Activated CD4-positive, CD25-positive, alpha-beta regulatory T cell (primary cell): ENCODE results near the gene HERPUD1.
"Not testable (repeated sequence)": the region's sequence is repeated elsewhere in the genome, so short reads cannot be mapped to it uniquely, and the experiment has no call there.

ENCODE experiments used
- DNase-seq, 4 experiments: peaks; one replicate each; lab custom pipeline; 2025; lab: John Stamatoyannopoulos, UW

The HERPUD1 gene

GRCh38 chr16:56934599-56935145, 2.7 kb downstream of the HERPUD1 start:
- DNase-seq, result not testable (repeated sequence)

- DNase-seq, result no peak
Observed at GRCh38 chr16:56935201-56935600, 3.3 kb downstream of the HERPUD1 start.

GRCh38 chr16:56936491-56936890, 4.5 kb downstream of the HERPUD1 start:
- DNase-seq, result no peak

GRCh38 chr16:56936950-56937349, 5.0 kb downstream of the HERPUD1 start:
- DNase-seq, result no peak

GRCh38 chr16:56938664-56939513, 6.9 kb downstream of the HERPUD1 start:
- peak in 1 of 4 experiments; percentile 23 for DNase-seq

GRCh38 chr16:56939801-56940200, 7.9 kb downstream of the HERPUD1 start:
- no peak for DNase-seq

GRCh38 chr16:56941092-56941491, 9.2 kb downstream of the HERPUD1 start:
- no peak for DNase-seq

- no peak for DNase-seq
Observed at GRCh38 chr16:56941856-56942331, 10.0 kb downstream of the HERPUD1 start.

- DNase-seq, result no peak
Observed at GRCh38 chr16:56943761-56944375, 11.9 kb downstream of the HERPUD1 start.

GRCh38 chr16:56944954-56945839, 13.3 kb downstream of the HERPUD1 start:
- no peak for DNase-seq

GRCh38 chr16:56945847-56946527, 14.0 kb downstream of the HERPUD1 start:
- no peak for DNase-seq

- DNase-seq, result no peak
Observed at GRCh38 chr16:56946767-56947603, 15.0 kb downstream of the HERPUD1 start.

GRCh38 chr16:56947604-56947995, 15.7 kb downstream of the HERPUD1 start:
- DNase-seq, result no peak

GRCh38 chr16:56948234-56948633, 16.3 kb downstream of the HERPUD1 start:
- DNase-seq, result no peak

- no peak for DNase-seq
Observed at GRCh38 chr16:56950051-56950450, 18.1 kb downstream of the HERPUD1 start.

GRCh38 chr16:56950455-56950854, 18.5 kb downstream of the HERPUD1 start:
- no peak for DNase-seq

- DNase-seq, result peak in 3 of 4 experiments; percentile 18 to 31 (median 25)
Observed at GRCh38 chr16:56950881-56951771, 19.2 kb downstream of the HERPUD1 start.

- no peak for DNase-seq
Observed at GRCh38 chr16:56953006-56953405, 21.1 kb downstream of the HERPUD1 start.

GRCh38 chr16:56956076-56956475, 24.1 kb downstream of the HERPUD1 start:
- no peak for DNase-seq
